HG02588 (cell line): ENCODE data around the gene ZNF648.
"Not testable (repeated sequence)": the region's sequence is repeated elsewhere in the genome, so short reads cannot be mapped to it uniquely, and the experiment has no call there.

Experiments
- ATAC-seq: cut with Tn5 transposase; IDR thresholded peaks from one replicate; pipeline ENCODE4 v1.9.1; 2021; ENCODE audit warnings: mild to moderate bottlenecking, moderate library complexity; ENCODE audit not compliant: unreplicated experiment

ZNF648 gene

GRCh38 chr1:182032251-182032650 is 29.3 kb downstream of the ZNF648 start:
- no peak for ATAC-seq

DNA sequence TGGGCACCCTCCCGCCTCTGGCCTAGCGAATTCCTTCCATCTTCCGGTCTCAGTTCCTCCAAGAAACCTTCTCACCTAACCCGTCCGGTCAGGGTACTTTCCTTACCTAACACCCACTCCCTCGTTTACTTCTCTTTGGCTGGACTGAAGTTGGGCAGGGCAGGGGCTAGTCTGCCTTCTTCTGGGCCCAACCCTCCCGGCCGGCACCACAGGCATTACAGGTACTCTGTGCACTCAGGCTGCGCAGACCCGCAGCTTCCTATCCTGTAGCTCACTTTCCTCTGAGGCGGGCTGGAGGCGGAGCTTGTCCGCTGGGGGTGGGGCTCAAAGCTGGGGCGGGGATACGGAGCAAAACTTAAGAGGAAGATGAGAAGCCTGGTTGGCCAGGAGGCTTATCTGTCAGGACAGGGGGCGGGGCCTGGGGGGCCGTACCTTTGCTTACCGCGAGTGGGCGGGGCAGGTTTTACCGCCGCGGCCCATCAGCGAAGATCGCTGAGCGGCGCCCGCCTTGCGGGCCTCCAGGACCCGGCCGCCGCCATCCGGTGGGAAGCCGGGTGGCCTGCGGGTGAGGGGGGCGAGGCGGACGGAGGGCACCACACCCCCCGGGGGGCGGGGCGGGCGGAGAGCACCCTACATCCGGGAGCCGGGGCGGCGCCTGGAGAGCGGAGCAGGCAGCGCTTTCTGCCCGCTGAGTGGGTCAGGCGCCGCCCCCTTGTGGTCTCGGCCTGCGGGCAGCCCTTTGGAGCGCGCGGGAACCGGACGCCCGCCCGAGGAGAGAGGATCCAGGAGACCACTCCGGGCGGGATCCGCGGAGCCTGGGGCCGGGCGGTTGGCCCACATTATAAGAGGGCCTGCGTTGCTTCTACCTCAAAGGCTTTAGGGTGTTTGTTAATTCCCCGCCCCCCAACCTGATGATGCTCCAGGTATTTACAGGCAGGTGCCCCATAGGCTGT is 31.9 kb downstream of the ZNF648 start:
- peak; percentile 93 for ATAC-seq

- no peak for ATAC-seq
These were observed 32.5 kb downstream of the ZNF648 start for GRCh38 chr1:182029002-182029378.

DNA sequence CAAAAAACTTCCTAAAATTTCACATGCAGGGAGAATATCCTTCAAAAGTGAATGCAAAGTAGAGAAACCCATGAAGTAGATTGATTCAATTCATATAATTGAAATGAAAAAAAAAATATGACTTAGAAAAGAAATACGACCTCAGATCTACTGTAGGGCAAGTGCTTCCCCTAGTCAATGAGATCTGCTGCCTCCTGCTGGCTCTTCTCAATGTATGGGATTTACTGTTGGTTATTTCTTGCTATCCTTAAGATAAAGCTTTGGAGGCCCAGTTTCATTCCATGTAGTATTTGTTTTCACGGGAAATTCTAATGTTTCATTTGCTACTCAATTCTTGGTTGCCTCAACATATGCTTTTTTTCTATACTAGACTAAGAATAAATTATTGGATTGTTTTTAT is 46.2 kb downstream of the ZNF648 start:
- ATAC-seq = no peak

- not testable (repeated sequence) for ATAC-seq
These were observed 50.6 kb downstream of the ZNF648 start for GRCh38 chr1:182010800-182011370.

DNA sequence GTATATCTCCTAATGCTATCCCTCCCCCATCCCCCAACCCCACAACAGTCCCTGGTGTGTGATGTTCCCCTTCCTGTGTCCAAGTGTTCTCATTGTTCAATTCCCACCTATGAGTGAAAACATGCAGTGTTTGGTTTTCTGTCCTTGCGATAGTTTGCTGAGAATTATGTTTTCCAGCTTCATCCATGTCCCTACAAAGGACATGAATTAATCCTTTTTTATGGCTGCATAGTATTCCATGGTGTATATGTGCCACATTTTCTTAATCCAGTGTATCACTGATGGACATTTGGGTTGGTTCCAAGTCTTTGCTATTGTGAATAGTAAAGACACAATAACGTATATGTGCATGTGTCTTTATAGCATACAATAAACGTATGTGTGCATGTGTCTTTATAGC is 56.1 kb downstream of the ZNF648 start:
- ATAC-seq = not testable (repeated sequence)

GRCh38 chr1:182004601-182005000 is 56.9 kb downstream of the ZNF648 start:
- no peak for ATAC-seq
